Central memory CD4-positive, alpha-beta T cell (primary cell): ENCODE data around the gene U2AF2.

Experiments used
- DNase-seq: peaks from one replicate; pipeline ENCODE4 v3.0.0; 2022

U2AF2 gene

GRCh38 chr19:55691561-55692481, 37.0 kb downstream of the U2AF2 start:
- no peak for DNase-seq

GRCh38 chr19:55692681-55693081, 37.8 kb downstream of the U2AF2 start:
- no peak for DNase-seq

GRCh38 chr19:55693336-55693974, 38.6 kb downstream of the U2AF2 start:
- no peak for DNase-seq

GRCh38 chr19:55694241-55694655, 39.4 kb downstream of the U2AF2 start:
- DNase-seq: no peak

GRCh38 chr19:55694656-55695491, 40.0 kb downstream of the U2AF2 start:
- DNase-seq: no peak

GRCh38 chr19:55695511-55696290, 40.9 kb downstream of the U2AF2 start:
- no peak for DNase-seq

GRCh38 chr19:55696301-55697068, 41.6 kb downstream of the U2AF2 start:
- DNase-seq: no peak

- DNase-seq: no peak
Measured at GRCh38 chr19:55697069-55697440, 42.2 kb downstream of the U2AF2 start.

GRCh38 chr19:55697698-55698097, 42.9 kb downstream of the U2AF2 start:
- no peak for DNase-seq

GRCh38 chr19:55698256-55698655, 43.4 kb downstream of the U2AF2 start:
- no peak for DNase-seq

- DNase-seq: no peak
Measured at GRCh38 chr19:55699221-55699620, 44.4 kb downstream of the U2AF2 start.

GRCh38 chr19:55700813-55701212, 46.0 kb downstream of the U2AF2 start:
- no peak for DNase-seq

- no peak for DNase-seq
Measured at GRCh38 chr19:55702131-55702627, 47.3 kb downstream of the U2AF2 start.

- DNase-seq: no peak
Measured at GRCh38 chr19:55703790-55704215, 49.0 kb downstream of the U2AF2 start.

GRCh38 chr19:55704494-55705245, 49.8 kb downstream of the U2AF2 start:
- no peak for DNase-seq

GRCh38 chr19:55705972-55706371, 51.1 kb downstream of the U2AF2 start:
- no peak for DNase-seq

- DNase-seq: no peak
Measured at GRCh38 chr19:55711719-55712118, 56.9 kb downstream of the U2AF2 start.

- no peak for DNase-seq
Measured at GRCh38 chr19:55712804-55713631, 58.2 kb downstream of the U2AF2 start.

GRCh38 chr19:55716531-55716930, 61.7 kb downstream of the U2AF2 start:
- DNase-seq: no peak

GRCh38 chr19:55717251-55717650, 62.4 kb downstream of the U2AF2 start:
- DNase-seq: no peak
